Suppressor macrophage treated with lipopolysaccharide for 1 hour (primary cell): ENCODE data around the gene PLCH1.
"Not testable (repeated sequence)": the region's sequence is repeated elsewhere in the genome, so short reads cannot be mapped to it uniquely, and the experiment has no call there.

Source experiments
- DNase-seq, 3 donors: peaks; one replicate each; pipeline ENCODE4 v3.0.0-alpha.2; 2020 to 2022

The PLCH1 gene

DNA sequence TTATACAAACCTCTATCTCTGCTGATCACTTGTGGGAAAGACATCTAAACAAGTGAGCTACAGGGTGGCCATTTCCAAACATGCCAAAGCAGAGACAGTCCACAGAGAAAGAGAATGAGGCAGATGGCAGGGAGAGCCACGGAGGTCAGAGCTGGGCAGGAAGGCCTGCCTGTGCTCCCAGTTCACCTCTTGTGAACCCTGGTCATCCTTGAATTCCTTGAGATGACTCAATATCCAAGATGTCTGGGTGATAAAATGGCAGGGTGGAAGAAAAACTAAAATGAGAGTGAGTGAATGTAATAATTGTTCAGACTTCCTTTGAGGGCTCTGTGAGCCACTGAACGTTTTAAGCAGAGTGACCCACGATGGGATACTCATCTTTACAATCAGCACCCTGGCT is 104.8 kb downstream of the PLCH1 start:
- DNase-seq: no peak

DNA sequence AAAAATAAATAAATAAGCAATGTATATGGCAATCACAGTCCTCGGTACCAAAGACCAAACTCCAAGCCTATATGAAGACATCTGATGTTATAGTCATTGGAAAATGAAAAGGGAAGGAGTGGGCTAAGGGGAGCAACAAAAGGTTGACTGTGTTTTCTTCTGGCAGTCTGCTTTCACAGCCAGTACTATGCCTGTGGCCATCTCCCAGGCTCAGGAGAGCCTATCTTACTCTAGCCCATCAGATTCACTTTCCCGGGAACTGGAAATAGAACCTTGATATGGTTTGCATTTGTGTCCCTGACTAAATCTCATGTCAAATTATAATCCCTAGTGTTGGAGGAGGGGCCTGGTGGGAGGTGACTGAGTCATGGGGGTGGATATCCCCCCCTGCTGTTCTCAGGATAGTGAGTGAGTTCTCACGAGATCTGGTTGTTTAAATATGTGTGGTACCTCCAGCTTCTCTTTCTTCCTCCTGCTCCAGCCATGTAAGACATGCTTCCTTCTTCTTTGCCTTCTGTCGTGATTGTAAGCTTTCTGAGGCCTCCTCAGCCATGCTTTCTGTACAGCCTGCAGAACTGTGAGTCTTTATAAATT is 105.3 kb downstream of the PLCH1 start:
- no peak for DNase-seq

DNA sequence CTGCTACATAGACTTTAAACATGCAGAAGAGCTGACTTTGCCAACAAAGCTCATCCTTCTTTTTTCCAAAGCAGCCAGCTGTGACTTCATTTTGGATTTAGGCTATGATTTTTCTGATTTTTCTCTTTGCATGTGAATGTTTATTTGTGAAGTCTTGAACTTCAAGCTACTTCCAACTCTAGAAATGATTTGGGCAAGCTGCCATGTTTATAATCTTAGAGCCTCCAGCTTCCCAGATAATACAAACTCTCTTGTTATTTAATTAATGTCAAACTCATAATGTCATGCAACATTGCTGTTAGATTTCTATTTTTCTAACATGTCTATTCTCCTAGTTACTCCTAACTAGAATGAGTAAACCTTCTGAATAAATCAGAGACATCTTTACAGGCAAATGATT is 106.4 kb downstream of the PLCH1 start:
- DNase-seq: not testable (repeated sequence)

DNA sequence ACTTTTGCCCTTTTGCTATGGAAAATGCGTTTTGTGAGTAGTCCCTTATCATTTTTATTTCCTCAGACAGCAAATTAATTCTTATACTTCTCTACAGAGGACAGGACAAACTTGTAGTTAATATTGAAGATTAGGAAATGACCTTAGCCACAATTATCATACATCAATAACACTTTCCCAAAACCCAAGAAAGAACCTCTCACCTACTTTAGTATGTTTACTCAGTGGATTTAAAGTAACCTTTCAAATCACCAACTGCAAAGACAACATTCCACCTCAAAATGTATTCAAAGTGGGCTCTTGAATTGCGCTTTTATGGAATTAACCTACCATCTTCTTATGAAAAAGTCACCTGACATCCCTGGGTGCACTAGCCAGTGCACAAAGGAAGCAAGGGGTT is 107.3 kb downstream of the PLCH1 start:
- DNase-seq: no peak

DNA sequence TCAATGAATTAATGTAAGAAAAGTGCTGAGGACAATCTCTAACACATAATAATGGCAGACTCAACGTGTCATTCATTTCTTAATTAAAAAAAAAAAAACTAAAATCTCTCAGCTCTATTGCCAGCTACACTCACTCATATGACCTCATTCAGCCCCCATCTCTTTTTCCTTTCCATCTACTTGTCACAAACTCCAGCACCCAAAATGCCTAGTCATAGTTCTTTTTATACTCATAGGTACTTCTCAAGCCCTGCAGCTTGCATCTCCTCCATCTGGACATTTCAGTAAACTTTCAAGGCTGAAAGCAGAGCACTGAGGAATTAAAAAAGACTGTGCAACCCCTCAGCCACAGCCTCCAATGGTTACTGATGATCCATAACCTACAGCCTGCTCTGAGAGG is 109.8 kb downstream of the PLCH1 start:
- DNase-seq: no peak

DNA sequence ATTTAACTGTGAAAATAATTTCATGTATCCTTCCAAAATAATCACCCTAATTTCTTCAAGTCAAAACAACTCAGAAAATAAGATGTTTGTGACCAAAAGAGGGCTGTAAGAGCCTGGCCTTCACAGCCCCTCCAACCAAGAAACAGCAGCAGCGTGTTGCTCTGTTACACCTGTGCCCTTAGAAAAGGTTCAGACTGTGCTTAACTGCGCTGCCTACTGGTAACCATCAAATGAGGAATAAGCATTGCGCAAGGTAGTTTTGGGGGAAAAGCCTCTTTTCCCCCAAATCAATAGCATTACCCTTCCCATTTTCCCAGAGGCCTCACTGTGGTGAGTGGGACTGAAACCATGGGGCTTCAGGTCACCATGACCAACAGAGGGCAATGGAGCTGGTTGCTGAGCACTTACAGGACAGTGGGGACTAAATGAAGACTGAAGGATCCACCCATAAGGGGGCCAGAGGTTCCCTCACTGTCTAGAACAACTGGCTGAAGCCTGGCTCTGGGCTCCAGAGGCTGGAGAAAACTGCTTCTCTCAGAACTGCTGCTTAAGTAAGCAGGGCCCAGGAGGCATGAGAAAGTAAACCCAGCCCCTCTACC is 110.7 kb downstream of the PLCH1 start:
- DNase-seq: no peak

DNA sequence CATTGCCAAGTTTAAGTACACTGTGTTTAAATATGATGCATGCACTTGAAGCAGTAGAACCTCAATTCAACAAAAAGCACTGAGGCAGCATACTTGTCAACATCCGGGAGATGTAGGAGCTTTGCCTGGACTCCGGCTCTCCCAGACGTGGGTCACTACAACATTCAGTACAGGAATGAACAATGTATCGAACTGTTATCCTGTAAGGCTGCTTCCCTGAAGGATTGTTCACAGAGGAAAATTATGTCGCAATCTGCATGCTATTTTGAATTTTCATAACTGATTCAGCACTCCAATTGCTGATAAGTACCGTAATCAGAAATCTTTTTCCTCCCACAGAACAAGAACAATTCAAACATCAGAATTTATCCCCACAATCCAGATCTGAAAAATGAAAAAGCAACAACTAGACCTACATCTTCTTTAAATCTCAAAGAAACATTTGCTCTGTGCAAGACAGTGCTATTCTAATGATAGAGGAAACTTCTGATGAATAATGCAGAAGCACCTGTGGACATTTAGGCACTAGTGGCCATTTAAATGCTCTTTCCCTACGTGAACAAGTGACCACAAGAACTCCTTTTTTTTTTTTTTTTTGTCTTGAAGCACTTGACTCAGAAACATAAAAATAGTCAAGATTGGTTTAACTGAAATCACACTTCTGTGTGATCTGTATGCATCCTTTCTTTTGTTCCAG is 113.4 kb downstream of the PLCH1 start:
- no peak for DNase-seq

DNA sequence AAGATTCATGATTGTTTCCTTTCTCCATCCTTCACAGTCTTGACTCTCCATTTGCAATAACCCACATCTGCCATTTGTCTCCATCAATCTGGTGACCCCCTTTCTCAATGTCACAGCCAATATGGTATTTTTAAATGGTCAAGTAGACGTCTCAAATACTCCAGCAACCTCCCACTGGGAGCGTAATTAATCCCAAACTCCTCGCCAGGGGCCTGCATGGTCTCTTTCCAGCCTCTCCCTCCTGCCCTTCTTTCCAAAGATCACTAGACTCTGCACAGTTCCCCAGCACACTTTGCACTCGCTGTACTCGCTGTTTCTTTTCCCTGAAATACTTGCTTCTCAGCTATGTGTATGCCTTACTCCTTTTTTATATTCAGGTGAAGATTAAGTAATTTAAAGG is 115.3 kb downstream of the PLCH1 start:
- no peak for DNase-seq

DNA sequence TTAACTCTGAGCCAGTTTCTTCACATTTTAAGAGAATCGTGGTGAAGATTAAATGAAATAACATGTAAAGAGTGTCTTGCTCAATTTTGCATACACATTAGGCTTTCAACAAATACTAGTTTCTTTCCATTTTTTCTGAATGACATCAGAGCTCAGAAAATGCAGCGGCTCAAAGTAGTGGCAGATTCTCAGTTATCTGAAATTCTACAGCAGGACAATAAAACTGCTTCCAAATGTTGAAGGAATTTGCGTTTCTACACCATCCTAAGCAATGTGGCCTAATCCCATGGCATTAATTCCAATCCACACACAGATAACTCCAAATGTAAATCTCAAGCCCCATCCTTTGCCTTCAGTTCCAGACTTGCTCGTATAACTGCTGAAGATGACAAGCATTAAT is 115.8 kb downstream of the PLCH1 start:
- no peak for DNase-seq

DNA sequence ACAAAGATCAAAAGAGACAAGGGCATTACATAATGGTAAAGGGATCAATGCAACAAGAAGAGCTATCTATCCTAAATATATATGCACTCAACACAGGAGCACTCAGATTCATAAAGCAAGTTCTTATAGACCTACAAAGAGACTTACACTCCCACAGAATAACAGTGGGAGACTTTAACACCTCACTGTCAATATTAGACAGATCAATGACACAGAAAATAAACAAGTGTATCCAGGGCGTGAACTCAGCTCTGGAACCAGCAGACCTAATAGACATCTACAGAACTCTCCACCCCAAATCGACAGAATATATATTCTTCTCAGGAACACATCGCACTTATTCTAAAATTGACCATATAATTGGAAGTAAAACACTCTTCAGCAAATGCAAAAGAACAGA is 122.2 kb downstream of the PLCH1 start:
- DNase-seq: not testable (repeated sequence)

DNA sequence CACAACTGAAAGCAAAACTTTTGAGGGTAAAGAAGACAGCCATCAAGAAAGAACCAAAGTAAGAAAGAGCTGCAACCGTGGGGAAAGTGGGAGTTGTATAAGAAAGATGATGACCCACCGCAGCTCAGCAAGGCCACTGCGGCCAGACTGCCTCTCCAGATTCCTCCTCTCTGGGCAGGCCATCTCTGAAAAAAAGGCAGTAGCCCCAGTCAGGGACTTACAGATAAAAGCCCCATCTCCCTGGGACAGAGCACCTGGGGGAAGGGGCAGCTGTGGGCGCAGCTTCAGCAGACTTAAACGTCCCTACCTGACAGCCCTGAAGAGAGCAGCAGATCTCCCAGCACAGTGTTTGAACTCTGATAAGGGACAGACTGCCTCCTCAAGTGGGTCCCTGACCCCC is 124.3 kb downstream of the PLCH1 start:
- DNase-seq: not testable (repeated sequence)

DNA sequence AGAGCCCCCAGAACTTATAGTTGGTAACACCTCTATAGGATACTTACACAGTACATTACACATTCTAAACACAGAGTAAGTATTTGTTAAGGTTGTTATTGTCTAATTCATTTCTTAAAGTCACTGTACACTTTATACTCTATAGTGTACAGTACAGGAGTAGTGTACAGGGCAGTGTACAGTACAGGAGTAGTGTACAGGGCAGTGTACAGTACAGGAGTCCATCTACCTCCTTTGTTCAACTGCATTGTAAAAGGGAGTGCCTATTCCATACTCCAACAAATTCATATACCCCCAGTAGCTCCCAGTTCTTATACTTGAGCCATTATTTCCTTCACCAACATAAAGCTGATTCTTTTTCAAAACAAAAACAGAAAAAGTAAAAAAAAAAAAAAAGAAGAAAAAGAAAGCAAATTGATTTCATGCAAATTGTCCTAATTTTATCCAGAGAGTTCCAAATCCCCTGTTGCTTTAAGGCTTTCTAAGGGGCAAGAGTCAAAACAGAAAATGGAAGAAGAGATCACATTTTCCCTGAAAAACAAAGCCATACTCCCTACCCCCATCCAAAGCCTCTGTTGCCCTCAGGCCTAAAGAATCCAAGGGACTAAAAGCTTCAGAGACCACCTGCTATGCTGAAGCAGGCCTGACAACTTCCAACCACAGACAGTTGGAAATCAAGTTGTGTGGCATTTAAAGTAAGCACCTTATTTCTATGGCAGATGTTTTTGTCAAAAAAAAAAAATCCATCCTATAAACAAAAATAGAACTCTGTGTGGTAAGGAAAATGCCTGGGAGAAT is 125.6 kb downstream of the PLCH1 start:
- DNase-seq: no peak

DNA sequence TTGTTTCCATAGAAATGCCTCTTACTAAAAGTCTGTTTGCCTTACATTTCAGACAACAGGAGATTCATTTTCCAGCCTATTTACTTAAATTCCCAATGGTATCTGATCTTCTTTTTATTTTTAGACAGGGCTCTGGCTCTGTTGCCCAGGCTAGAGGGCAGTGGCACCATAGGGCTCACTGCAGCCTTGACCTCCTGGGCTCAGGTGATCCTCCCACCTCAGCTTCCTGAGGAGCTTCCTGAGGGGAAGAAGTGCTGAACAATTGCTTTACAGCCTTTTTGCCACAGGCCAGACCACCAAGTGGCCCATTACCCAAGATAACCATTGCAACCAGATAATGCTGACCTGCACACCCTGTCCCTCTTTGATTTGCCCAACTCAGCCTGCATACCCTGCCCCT is 126.3 kb downstream of the PLCH1 start:
- no peak for DNase-seq

DNA sequence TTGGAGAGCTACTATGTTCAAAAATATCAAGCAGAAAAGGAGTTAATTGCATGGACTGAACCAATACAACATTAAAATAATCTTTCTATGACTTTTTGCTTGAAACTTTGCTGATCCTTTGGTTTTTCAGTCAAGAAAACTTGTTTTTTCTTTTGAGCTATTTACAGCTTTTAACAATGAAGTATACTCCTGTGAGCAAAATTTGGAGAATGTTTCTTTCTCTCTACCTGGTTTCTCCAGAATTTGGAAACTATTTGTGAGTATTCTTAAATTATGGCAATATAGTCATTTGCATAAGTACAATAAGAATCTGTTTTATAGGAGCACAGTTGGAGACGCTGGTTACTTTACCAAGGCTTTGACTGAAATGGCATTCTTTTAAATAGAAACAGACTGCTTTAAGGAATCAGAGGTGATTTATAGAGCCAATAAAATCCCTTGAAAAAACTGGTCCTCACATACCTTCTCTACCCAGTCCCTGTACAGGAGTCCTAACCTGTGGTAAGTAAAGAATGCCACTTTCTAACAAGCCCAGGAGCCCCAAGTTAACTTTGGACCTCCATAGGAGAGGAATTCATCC is 127.4 kb downstream of the PLCH1 start:
- DNase-seq: no peak

DNA sequence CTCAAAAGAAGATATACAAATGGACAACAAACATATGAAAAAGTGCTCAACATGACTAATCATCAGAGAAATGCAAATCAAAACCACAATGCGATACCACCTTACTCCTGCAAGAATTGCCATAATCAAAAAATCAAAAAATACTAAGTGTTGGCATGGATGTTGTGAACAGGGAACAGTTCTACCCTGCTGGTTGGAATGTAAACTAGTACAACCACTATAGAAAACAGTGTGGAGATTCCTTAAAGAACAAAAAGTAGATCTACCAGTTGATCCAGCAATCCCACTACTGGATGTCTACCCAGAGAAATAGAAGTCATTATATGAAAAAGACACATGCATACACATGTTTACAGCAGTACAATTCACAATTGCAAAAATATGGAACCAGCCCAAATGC is 129.7 kb downstream of the PLCH1 start:
- not testable (repeated sequence) for DNase-seq

DNA sequence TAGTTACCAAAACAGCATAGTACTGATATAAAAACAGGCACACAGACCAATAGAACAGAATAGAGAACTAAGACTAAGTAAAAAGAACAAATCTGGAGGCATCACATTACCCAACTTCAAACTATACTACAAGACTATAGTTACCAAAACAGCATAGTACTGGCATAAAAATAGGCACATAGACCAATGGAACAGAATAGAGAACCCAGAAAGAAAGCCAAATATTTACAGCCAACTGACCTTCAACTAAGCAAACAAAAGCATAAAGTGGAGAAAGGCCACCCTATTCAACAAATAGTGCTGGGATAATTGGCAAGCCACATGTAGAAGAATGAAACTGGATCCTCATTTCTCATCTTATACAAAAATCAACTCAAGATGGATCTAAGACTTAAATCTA is 130.5 kb downstream of the PLCH1 start:
- DNase-seq: not testable (repeated sequence)

DNA sequence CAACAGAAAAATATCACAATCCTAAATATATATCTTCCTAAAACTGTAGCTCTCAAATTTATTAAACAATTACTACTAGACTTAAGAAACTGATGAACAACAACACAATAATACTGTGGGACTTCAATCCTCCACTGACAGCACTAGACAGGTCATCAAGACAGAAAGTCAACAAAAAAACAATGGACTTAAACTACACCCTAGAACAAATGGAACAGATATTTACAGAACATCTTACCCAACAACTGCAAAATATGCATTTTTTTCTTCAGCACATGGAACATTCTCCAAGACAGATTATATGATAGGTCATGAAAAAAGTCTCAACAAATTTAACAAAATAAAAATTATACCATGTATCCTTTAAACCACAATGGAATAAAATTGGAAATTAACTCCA is 133.4 kb downstream of the PLCH1 start:
- no peak for DNase-seq

DNA sequence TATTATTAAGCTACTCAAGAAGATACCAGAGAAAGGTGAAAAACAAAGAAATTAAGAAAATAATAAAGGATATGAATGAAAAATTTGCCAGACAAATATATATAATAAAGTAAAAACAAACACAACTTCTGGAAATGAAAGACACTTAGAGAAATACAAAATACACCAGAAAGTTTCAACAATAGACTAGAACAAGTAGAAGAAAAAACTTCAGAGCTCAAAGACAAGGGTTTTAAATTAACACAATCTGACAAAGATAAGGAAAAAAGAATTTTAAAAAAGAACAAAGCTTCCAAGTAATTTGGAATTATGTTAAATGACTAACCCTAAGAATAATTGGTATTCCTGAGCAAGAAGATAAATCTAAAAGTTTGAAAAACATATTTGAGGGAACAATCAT is 135.3 kb downstream of the PLCH1 start:
- DNase-seq: no peak

DNA sequence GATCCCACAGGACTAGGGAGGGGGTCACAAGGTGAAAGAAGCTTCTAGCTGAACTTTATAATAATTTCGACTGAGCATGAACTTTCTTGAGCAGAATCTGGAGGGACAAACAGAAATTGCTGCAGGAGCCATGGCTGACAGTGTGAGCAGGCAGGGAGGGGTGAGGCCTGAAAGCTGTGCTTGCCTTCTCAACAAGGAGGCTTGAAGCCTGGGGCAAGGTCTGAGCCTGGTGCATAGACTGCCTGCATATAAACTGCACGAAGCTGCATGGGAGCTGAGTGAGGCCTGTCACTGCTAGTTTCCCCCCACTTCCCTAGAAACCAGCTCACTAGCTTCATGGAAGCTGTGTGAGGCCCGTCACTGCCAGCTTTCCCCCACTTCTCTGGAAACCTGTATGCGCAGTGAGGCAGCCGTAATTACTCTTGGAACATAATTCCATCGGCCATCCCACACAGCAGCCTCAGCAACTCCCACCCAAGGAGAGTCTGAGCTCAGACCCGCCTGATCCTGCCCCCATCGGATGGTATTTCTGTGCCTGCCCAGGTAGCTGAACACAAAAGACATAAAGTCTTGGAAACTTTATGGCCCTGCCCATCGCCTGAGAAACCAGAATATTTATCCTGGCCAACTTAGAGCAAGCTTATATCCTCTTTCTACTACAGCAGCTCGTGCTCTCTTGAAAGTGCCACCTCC is 136.5 kb downstream of the PLCH1 start:
- DNase-seq: no peak

DNA sequence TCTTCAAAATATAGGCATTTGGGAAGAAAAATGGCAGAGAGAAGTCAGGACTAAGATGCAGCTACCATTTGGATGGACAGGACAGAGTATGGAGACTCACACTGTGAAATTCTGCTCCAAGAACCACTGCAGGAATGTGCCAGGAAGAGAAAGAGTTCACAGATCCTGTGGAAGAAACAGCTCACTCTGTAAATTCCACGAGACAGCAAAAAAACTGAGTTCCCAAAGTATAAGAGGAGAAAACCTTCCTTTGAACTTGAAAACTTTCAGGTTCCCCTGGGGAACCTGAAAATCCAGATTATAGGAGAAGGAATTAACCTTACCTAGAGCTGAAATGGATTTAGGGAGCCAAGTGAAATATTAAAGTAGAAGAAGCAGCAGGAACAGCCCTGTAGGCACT is 137.1 kb downstream of the PLCH1 start:
- DNase-seq: no peak

DNA sequence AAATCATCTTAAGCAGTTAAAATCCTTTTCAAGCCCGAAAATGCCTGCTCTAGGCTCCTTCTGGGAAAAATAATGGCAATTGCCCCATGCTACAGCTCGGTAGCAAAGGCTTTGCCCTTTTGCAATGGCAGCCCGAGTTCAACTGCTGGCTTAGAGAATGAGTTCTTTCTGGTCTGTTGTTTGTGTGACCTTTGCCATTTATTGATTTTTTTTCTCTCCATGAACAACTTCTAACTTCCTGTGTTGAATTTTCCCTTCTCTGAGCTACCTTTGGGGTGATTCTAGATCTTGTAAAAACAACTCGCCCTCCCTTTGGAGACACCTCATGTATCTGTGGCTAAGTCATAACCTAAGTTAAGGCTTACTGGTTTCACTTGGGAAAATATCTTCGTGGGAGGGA is 139.3 kb downstream of the PLCH1 start:
- DNase-seq: no peak

DNA sequence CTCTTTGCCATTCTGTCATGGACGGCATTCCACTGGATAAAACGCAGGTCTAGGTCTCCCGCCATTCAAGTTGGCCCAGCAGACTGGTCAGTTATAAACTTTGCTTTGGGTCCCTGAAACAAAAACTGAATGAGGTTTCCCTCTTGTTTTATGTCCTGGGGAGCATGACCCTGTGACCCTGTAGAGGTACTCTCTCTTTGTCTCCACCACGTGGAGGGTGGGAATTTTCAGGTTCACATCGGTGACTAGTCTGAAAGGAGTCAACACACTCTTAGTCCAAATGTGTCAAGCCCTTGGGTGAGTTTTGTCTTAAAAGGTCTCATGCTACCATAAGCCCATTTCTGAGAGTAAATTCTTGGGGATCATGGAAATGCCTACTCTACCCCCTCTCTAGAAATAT is 139.9 kb downstream of the PLCH1 start:
- DNase-seq: no peak

DNA sequence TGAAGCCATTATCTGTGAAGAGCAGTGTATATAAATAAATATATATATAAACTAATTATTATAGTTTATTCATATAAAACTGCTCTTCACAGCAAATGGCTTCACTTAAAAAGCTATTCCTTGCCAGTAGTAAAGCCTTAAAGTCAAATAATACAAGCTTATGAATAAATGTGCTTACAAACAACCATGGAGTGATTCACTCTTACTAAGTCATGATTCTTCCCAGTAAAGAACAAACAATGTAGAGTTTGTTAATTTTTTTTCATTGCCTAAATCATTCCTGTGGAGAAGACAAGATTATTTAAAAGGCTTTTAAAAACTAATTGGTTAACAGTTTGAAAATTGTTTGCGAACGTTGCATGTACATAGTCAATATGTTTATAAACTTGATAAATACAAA is 140.7 kb downstream of the PLCH1 start:
- DNase-seq: no peak
